Stimulated activated CD4-positive, alpha-beta T cell treated with anti-CD3 and anti-CD28 coated beads, Interleukin-12 subunit alpha, Interleukin-12 subunit beta, amount 100 ng/mL, for 4 hours (primary cell): Measurements from ENCODE around the gene AXIN2.

Experiments
- DNase-seq: peaks from one replicate; pipeline ENCODE4 v3.0.0-alpha.2; 2020

AXIN2 gene, protein sequence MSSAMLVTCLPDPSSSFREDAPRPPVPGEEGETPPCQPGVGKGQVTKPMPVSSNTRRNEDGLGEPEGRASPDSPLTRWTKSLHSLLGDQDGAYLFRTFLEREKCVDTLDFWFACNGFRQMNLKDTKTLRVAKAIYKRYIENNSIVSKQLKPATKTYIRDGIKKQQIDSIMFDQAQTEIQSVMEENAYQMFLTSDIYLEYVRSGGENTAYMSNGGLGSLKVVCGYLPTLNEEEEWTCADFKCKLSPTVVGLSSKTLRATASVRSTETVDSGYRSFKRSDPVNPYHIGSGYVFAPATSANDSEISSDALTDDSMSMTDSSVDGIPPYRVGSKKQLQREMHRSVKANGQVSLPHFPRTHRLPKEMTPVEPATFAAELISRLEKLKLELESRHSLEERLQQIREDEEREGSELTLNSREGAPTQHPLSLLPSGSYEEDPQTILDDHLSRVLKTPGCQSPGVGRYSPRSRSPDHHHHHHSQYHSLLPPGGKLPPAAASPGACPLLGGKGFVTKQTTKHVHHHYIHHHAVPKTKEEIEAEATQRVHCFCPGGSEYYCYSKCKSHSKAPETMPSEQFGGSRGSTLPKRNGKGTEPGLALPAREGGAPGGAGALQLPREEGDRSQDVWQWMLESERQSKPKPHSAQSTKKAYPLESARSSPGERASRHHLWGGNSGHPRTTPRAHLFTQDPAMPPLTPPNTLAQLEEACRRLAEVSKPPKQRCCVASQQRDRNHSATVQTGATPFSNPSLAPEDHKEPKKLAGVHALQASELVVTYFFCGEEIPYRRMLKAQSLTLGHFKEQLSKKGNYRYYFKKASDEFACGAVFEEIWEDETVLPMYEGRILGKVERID

DNA sequence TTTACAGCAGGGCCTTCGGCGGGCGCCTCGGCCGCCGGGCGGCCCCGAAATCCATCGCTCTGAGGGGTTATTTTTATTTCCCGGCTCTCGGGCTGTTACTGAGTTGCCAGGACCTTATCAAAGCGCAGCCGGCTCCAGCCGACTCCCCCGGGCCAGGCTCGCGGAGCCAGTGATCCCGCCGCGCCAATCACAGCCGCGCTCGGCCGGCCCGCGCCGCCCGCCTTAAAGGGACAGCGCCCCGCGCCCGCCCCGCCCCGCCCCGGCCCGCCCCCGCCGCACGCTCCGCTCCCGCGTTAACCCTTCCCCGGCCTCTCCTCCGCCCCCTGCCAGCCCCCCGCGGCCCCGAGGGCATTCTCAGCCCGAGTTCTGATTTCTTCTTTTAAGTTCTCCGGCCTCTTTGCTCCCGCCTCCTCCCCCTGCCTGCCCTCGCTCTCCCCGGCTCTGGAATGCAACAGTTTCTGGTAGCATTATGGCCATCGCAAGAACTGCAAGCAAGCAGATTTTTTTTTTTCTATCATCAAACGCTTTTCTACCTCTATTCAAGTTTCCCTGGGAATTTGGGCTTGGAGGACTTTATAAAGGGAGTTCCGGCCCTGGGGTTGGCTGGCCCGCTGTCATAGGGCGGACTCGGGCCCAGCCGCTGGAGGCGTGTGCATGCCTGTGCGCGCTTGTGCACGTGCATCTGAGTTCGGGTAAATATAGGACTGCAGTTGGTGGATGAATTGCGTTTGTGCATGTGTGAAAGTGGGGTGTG, at the start of gene AXIN2:
Gene AXIN2, minus strand, starts transcription at position 197 of the 754 bp plus-strand sequence. CDS start 3,028 bp downstream, outside the sequence.
- peak; percentile 82 for DNase-seq

DNA sequence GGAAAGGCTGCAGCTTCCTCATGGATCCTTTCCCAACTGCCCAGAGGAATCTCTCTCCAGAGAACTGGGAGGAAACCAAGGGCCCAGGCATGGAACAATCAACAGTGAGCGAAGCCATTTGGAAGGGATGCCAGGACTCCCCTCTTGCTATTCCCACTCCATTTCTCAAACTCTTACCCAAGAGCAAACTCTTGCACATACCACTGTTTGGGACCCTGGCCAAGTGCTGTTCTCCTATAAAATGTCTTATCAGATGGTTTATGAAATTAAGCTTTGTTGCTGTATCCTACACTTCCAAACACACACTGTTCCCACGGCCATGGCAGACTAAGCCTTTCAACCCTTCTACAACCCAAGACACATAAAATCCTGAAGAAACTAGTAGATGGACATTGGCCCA, 48.3 kb upstream of the AXIN2 start:
- DNase-seq, result no peak

DNA sequence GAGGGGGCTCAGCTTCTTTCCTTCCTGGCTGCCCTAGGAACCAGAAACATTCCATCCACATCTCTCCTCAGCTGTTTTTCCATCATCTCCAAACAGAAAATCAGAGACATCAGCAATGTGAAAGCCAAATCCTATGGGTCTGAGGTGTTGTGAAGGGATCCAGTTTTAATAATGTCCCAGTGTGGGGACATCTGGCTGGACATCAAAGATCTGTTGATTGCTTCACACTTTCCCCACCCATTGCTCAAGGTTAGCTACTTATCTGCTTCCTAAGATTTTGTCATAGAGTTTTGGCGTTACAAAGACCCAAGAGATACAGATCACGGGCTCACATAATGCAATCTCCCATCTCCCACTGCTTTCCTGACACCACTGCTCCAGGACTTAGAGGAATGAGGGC, 47.8 kb upstream of the AXIN2 start:
- DNase-seq, result no peak

DNA sequence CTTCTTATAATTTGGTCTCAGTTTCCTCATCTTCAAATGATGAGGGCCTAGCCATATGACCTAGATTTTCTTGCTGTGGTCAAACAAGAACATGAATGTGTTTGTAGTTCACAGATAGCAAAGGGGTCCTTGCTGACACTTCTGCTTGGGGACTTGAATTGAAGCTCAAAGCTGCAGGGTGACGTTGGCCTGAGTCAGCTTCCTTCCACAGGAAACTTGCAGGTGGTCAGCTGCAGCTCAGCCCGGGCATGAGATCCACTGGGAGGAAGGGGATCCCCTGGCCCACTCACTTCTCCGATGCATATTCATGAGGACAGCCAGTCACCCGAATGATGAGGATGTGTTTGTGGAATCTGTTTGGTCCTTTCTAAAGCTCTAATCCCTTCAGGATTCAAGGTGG, 42.6 kb upstream of the AXIN2 start:
- DNase-seq, result no peak

DNA sequence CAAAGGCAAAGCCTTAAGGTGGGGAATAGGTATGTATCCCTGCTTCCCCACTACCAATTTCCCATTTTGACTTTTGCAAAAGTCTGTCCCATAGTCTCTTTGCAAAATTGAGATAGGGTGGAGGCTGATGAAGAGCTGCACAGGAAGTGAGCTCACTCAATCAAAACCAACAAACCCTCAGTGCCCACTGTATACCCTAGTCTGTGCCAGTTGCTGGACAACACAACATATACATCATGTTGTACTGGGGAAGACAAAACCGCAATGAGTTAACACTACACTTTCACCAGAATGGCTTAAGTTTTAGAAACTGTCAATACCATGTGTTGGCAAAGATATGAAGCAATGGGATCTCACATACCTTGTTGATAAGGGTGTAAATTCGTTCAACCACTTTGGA, 40.4 kb upstream of the AXIN2 start:
- DNase-seq, result no peak

DNA sequence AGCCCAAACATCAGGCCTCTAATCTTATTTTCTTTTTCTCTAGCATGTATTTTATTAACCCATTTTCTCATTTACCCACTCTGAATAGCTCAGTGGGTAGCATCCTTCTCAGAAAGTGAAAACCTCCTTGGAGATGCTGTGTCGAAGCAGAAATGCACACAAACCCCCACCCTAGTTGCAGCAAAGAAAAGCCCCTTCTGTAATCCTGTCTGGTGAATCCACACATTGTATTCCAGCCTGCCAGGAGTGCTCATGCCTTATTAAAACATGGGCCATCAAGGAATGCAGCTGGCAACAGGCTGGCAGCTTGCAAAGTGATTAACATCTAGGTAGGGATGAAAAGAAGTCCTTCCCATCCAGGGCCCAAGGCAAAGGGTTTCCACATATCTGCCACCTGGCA, 39.7 kb upstream of the AXIN2 start:
- DNase-seq, result no peak

DNA sequence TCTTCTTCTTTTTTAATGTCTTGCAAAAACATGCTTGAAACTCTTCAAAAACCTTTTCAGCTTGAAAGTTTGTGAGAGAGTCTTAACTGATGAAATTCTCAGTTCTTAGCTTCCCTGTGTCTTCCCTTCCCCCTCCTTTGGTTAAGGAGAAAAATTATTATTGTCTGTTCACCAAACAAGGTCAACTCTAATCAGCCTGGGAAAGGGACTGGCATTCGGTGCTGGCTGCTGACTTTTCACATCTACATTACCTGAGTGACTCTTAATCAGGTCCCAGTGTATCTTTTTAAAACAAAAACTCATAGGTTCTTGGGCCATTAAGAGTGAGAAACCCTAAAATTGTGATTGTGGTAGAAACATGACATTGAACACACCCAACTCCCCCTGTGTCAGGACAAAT, 39.1 kb upstream of the AXIN2 start:
- no peak for DNase-seq

DNA sequence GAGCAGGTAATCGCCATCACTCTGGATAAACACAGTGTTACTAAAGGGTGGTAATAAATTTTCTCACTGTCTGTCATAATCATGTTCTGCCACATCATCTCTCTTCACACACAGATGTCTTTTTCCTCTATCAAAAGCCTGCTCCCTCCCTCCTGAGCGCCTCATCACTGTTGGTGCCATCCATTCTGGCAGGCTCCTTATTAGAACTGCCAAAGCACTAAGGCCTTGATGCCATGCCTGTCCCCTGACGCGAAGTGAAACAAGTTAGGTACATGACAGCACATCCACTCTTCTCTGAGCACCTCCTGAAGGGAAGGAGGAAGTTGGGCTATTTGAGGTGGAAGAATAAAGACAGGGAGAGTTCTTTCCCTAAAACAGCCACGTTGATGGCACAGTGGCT, 38.2 kb upstream of the AXIN2 start:
- DNase-seq, result no peak

DNA sequence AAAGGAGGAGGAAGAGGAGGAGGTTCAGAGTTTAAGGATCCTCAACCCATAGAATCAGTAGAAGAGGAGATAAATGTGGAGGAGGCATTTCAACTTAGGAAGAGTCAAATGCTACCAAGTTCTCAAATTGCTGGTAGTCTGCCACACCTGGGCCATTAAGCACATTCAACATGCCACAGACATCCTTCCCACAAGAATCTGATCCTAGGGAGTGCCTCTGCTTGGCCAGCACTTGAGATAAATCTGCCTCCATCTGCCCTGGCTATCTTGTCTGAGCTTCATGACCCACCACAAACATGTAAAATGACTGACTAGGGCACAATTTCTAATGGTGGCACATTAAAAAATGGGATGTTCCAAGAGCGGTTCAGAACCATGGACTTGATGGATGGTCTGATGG, 37.3 kb upstream of the AXIN2 start:
- no peak for DNase-seq

DNA sequence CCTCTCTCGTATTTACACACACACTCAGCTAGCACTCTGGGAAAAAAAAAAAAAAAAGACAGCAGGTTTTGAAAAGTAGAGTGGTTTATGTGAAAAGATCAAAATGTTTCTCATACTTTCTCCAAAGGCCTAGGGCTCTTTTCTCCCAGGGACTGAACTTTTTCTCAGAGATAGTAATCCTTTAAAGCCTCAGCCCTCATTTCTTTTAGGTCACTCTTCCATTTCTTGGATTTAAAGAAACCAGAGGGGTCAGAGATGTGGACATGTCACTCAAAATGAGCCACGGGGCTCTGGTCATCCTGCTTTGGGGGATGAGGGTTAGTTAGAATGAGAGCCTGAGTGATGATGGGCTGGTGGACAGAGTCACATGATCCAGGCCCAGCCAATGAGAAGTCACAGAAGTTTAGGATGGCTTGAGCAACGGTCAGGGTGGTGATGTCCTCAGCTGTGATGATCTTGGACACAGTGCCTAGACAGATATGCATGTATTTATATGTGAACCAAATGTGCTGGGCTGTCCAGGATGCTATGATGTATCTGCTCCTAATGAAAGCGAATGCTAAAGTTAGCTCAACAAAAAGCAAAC, 33.7 kb upstream of the AXIN2 start:
- DNase-seq, result no peak

DNA sequence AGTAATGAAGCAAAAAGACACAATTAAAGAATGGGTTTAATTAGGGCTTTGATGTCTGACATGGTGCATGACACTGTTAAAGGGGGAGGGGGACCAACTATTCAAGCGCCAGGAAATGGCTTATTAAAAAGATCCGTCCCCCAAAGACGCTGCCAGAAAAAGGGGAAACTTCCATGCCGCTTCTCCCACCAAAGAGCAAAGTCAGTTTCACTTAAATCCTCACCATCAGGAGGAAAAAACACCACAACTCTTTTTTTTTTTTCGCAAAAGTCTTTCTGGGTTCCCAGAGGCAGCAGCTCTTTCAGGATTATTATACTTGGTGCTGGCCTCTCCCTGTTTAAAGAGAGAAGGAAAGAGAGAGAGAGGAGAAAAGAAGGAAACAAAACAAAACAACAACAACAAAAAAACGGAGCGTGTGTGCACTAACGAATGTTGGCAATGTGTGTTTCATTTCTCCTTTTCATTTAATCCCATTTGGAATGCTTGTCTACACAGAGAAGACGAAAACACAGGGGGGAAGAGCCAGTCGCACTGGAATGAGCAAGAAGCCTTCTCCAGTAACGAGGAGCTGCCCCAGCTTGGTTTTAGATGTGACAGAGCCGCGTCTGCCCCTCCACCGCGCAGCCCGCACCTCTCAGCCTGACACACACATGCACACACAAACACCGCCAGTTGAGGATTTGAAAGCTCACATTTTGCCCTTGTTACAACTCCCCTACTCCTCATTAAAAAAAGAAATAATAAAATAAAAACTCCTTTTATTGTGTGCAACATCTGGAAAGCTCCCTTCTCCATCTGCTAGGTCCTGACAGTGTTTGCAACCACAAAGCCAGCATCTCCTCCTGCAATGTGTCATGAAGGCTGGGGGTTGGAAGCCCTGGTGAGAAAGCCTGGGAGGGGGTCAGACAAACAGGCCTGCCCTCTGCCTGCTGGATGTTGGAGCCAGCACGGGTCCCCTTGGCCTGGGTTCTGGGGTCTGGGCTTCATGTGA, 32.7 kb upstream of the AXIN2 start:
- DNase-seq, result no peak

DNA sequence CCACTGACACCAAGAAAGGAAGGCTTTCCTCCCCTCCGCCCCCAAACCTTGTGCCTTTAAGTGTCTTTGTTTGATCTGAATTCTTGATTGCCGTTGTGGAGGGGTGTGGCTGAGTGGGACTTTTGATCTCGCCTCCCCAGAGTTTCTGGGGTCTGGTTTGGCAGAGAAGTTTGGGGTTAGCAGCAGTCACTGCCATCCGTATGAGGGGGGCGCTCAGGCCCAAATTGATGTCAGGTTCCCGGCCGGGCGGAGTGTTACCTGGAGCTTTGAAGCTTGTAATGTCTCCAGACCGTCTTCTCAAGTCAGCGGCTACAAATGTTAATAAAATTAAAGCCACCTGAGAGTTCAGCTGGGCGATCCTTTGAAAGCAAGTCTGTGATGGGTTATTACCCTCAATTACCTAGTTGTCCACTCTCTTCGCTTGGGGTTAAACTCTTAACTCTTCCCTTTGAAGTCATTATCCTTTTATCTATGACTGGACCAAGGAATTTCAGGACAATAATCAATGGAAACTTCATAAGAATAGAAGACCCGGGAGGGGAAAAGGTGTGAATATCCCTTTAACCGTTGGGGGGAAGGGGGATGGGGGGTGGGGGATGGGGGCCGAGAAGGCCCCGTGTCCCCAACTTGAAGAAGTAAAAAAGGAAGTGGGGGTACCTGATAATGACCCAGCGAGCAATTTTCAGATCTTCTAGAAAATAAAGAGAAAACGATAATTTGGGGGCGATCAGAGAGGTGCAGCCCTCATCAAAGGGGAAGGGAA, 31.8 kb upstream of the AXIN2 start:
- DNase-seq, result no peak

DNA sequence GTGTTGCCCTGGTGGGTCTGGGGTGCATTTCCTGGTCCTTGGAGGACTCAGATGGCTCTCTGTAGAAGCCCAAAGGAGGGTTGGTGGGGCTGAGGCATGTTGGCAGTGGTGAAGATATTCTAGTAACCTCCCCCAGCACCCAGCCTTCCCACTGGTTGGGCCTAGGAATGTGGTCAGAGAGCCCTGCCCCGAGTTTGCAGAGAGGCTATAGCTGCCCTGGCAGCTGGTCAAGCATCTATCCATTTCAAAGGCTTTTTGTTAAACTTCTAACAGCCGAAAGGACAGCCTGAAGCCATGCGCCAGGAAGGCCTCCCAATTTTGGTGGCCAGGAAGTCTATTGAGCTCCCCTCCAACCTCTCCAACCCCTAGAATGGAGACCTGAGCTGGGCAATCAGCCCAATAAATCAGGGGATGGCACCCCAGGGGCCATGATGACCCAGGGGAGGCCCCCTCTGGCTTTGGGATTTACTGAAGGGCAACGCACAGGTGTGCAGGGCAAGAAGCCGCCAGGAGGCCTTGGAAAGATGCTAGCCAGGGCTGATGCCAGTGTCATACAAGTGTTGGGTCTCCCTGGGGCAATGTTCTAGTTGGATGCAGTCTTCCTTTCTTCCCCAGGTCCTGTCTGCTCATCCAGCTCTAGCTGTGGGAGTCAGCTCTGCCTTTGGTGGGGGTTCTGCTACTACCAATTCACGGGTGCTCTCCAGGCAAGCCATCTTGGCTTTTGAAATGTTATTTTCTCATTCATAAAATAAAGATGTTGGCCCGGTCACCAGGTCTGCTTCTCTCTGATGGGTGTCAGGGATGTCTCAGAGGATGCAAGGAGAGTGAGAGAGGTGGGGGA, 30.9 kb upstream of the AXIN2 start:
- DNase-seq, result no peak

DNA sequence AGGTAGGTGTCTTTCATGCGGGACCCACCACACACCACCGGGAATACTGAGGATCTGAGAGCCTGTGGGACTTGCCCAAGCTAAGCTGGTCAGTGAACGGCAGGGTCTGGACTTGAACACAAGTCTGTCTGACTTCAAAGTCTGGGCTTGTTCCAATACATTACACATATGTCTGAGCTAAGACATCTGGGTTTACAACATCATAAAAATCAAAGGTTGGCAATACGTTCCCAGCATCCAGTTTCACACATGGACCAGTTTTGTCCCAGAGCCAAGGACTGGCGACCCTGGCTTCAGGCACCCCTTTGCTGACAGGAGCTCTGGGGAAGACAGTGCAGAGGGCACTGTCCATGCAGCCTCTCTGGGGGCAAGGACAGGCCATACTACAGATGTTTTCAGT, 27.9 kb upstream of the AXIN2 start:
- DNase-seq, result no peak

DNA sequence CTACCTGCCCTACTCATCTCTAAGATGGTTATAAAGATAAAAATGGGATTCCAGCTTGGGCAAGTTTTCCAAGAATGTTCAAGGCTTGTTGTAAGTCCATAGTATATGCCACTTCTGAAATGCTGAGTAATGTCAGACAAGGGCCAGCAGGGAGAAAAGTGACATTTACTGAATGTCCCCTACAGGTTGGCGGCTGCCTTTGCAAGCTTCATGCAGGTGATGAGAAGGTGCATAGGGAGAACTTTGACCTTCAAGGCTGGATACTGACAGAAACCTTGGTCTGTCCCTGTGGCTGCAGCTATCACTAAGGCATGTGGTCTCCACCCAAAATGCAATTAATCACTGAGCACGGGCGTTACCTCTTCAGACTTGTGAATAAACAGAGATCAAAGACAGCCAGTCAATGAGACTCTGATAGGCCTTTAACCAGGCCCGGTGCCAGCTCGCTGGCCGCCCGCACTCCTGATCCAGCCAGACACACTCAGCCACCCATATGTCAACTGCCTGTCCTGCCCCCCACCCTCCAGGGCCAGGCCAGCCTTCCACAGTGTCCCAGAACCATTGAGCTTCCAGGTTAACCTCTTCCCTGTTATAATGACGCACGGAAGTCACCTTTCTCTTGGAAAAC, 26.8 kb upstream of the AXIN2 start:
- no peak for DNase-seq

DNA sequence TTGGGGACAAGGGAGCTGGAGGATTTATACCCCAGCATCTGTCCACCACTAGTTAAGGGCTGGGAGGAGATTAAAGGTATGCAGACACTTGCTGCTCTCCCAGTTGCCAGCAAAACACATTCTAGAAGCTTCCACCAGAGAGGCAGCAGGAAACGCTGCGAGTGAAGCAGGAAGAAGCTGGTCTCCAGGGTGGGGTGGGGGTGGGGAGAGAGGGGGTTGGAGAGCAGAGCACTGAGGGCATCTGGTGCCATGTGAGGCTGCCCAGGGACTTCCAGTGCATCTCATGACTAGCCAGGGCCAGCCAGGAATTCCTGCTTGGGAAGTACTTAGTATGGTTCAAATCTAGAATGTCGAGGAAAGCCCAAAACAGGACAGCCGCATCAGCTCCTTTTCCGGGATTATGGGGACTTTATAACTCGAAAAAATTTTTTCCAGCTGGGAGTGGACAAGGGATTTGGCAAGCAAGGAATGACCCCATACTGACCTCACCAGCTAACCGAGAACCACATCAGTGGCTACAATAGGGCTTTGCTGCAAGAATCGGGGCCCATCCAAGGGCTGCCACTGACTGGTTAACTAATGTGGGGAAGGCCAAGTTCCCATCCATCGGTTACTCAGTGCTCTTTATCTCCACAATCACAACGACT, 26.2 kb upstream of the AXIN2 start:
- no peak for DNase-seq

DNA sequence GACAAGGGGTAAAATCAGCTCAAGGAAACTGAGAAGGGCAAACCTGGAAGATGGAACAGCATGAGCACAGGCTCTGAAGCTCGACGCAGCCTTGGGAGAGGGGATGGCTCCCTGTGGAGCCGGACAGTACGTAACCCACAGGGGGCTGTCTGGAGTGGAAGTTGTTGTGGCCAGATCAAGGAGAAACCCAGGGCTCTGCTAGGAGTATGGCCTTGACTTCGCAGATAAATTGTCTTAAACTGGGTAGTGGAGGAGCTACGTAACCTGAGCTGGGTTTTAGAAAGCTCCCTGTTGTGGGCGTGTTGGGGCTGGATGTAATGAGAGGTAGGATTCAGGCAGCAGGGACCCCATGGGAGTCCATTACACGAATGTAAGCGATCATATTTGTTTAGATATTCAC, 25.5 kb upstream of the AXIN2 start:
- no peak for DNase-seq

DNA sequence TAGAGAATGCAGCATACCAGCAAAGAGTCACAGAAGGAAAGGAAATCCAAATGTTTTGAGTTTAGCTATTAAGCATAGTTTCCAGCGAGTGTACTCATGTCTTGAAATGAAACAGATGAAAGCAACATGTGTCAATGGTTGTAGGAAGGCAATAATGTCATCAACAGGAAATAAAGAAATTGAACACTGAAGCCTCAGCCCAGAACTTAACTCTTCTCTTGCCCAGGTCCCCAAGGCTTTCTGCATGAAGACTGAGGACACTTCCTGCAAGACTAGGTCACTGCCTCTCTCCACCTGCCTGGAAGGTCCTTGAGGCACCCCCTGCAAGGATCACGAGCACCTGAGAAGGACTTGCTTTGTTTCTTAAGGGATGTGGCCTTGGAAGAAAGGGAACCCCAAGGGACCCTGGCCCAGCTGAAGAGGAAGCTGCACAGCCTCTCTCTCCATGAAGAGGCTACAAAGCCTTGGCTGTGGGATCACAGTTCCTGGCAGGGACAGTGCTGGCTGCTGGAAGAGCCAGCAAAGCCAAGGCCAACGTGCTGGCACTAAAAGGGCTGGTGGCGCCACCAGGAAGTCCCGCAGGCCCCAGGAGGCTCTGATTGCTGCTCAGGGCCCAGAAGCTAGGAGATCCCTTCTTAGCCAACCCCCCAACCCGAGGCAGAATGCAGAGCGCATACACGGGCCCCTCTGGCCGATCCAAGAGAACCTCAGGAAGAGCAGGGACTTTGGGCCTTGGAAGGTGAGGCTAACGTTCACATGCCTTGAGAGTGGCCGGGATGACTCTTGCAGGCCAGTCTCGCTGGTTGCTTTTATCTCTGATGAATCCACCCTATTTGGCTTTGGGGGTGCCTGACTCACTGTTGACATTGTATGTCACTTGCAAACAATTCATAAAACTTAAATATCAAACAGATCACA, 23.4 kb upstream of the AXIN2 start:
- DNase-seq, result no peak
